NT2/D1 (cell line): ENCODE results near the gene DDX39B.

Experiments used
- SUZ12 ChIP-seq: IDR thresholded peaks from 2 replicates; pipeline ENCODE4 v1.6.1; 2011; ENCODE audit not compliant: insufficient read length, insufficient read depth; ENCODE audit errors: extremely low read depth
- YY1 ChIP-seq: IDR thresholded peaks from 2 replicates; pipeline ENCODE4 v1.6.1; 2011; ENCODE audit not compliant: insufficient read length, insufficient read depth
- ZNF274 ChIP-seq: IDR thresholded peaks from 2 replicates; pipeline ENCODE4 v1.6.1; 2011; ENCODE audit warnings: mild to moderate bottlenecking, low read depth, low read length

- TF ChIP-seq ZNF274: no peak
- no peak for TF ChIP-seq YY1
- TF ChIP-seq SUZ12: no peak
Measured at GRCh38 chr6:31531162-31531561, 10.6 kb downstream of the DDX39B start.
